WTC11 (cell line): ENCODE data around the gene STOX2. TPM values are rescaled to one million over a fixed set of nuclear protein-coding genes. Genes with fewer than 3 reads are reported as not detected.

Source experiments
- ATAC-seq: fragments of 200-7000 bp; cut with Tn5 transposase; 2 replicates; pipeline ENCODE4 v1.10.0; 2021; ENCODE audit warnings: mild to moderate bottlenecking, moderate library complexity
- CTCF ChIA-PET: fragments of 300-600 bp; sonication (Branson Sonifier 250); formaldehyde crosslinking; loops from one replicate; lab custom pipeline; 2021; ENCODE audit warnings: antibody characterized with exemption; lab: Charles Lee
- POLR2A ChIA-PET: fragments of 350-600 bp; sonication (Branson Sonifier 250); formaldehyde crosslinking; loops from one replicate; lab custom pipeline; 2021; ENCODE audit warnings: antibody characterized with exemption; lab: Charles Lee
- DNase-seq: peaks from one replicate; pipeline ENCODE4 v3.0.0; 2021; ENCODE audit warnings: low spot score
- H3K27ac Mint-ChIP-seq: 2 replicates; pipeline ENCODE4 v1.8.0; 2021; ENCODE audit warnings: mixed read lengths
- H3K27me3 Mint-ChIP-seq: 2 replicates; pipeline ENCODE4 v1.8.0; 2021; ENCODE audit warnings: low read depth, mild to moderate bottlenecking, moderate library complexity, mixed read lengths
- H3K36me3 Mint-ChIP-seq: 2 replicates; pipeline ENCODE4 v1.8.0; 2021; ENCODE audit warnings: mixed read lengths
- H3K4me1 Mint-ChIP-seq: 2 replicates; pipeline ENCODE4 v1.8.0; 2022; ENCODE audit warnings: mixed read lengths
- H3K4me3 Mint-ChIP-seq: 2 replicates; pipeline ENCODE4 v1.8.0; 2021; ENCODE audit warnings: mild to moderate bottlenecking, moderate library complexity, mixed read lengths
- H3K9me3 Mint-ChIP-seq: 2 replicates; pipeline ENCODE4 v1.8.0; 2021; ENCODE audit warnings: mixed read lengths
- AFF4 ChIP-seq: sonication (generic); formaldehyde crosslinking; IDR thresholded peaks from 2 replicates; pipeline ENCODE4 v1.8.1; 2023; ENCODE audit warnings: mild to moderate bottlenecking, missing genetic modification reagents, borderline replicate concordance
- ARID4B ChIP-seq: sonication (generic); formaldehyde crosslinking; IDR thresholded peaks from 2 replicates; pipeline ENCODE4 v1.8.0; 2023; ENCODE audit warnings: missing genetic modification reagents, mild to moderate bottlenecking, borderline replicate concordance
- E2F4 ChIP-seq: sonication (generic); formaldehyde crosslinking; IDR thresholded peaks from 2 replicates; pipeline ENCODE4 v1.8.1; 2022; ENCODE audit warnings: low read depth, mild to moderate bottlenecking, moderate library complexity, missing genetic modification reagents, borderline replicate concordance
- ETV6 ChIP-seq: sonication (generic); formaldehyde crosslinking; IDR thresholded peaks from 2 replicates; pipeline ENCODE4 v1.8.1; 2022; ENCODE audit warnings: mild to moderate bottlenecking, missing genetic modification reagents
- GRHL2 ChIP-seq: fragments of 250-450 bp; sonication (Bioruptor Pico); IDR thresholded peaks from 2 replicates; pipeline ENCODE4 v1.8.0; 2022; ENCODE audit warnings: mild to moderate bottlenecking, moderate library complexity; ENCODE audit not compliant: insufficient replicate concordance, severe bottlenecking
- MLX ChIP-seq: sonication (generic); formaldehyde crosslinking; IDR thresholded peaks from 2 replicates; pipeline ENCODE4 v1.8.1; 2023; ENCODE audit warnings: mild to moderate bottlenecking, missing genetic modification reagents, moderate library complexity
- MYBL2 ChIP-seq: sonication (generic); formaldehyde crosslinking; IDR thresholded peaks from 2 replicates; pipeline ENCODE4 v1.8.1; 2023; ENCODE audit warnings: mild to moderate bottlenecking, moderate library complexity, missing genetic modification reagents
- NFE2L1 ChIP-seq: sonication (generic); formaldehyde crosslinking; IDR thresholded peaks from 2 replicates; pipeline ENCODE4 v1.8.1; 2023; ENCODE audit warnings: missing genetic modification reagents
- NR1H2 ChIP-seq: sonication (generic); formaldehyde crosslinking; IDR thresholded peaks from 2 replicates; pipeline ENCODE4 v1.9.0; 2021; ENCODE audit warnings: mild to moderate bottlenecking, moderate library complexity, missing genetic modification reagents
- PRRX2 ChIP-seq: fragments of 250-450 bp; sonication (Bioruptor Pico); IDR thresholded peaks from 2 replicates; pipeline ENCODE4 v1.8.0; 2021; ENCODE audit warnings: mild to moderate bottlenecking
- SOX15 ChIP-seq: fragments of 250-450 bp; sonication (Bioruptor Pico); IDR thresholded peaks from 2 replicates; pipeline ENCODE4 v1.9.0; 2021; ENCODE audit warnings: mild to moderate bottlenecking
- TEAD1 ChIP-seq: sonication (generic); formaldehyde crosslinking; IDR thresholded peaks from 2 replicates; pipeline ENCODE4 v1.8.0; 2022; ENCODE audit warnings: mild to moderate bottlenecking, missing genetic modification reagents
- ZNF263 ChIP-seq: sonication (generic); formaldehyde crosslinking; IDR thresholded peaks from 2 replicates; pipeline ENCODE4 v1.8.1; 2022; ENCODE audit warnings: low read depth, mild to moderate bottlenecking, moderate library complexity, missing genetic modification reagents
- ZNF317 ChIP-seq: sonication (generic); formaldehyde crosslinking; IDR thresholded peaks from 2 replicates; pipeline ENCODE4 v1.8.1; 2023; ENCODE audit warnings: low read depth, mild to moderate bottlenecking, moderate library complexity, missing genetic modification reagents, borderline replicate concordance
- ZNF532 ChIP-seq: fragments of 250-450 bp; sonication (Bioruptor Pico); IDR thresholded peaks from 2 replicates; pipeline ENCODE4 v1.9.0; 2021; ENCODE audit warnings: mild to moderate bottlenecking, borderline replicate concordance
- ZSCAN18 ChIP-seq: fragments of 250-450 bp; sonication (Bioruptor Pico); IDR thresholded peaks from 2 replicates; pipeline ENCODE4 v2.1.2; 2022; ENCODE audit warnings: mild to moderate bottlenecking, moderate library complexity
- total RNA-seq: library from RNA; stranded (reverse); gene quantifications from 3 replicates; pipeline ENCODE4 v1.2.3, GENCODE V29; 2021
- TF ChIP-seq, protein P1 (sequence below): fragments of 200-600 bp; IDR thresholded peaks from 2 replicates; pipeline ENCODE4 v1.8.0; 2022; ENCODE audit warnings: antibody characterized with exemption

Gene STOX2
- total RNA-seq, 1 experiment from 2014 or later, result 31.6 TPM

- TF ChIP-seq AFF4 (CRISPR knock-in tag) (no peak), NR1H2 (CRISPR knock-in tag) (no peak), ZNF317 (CRISPR knock-in tag) (no peak)
- TF ChIP-seq, protein P1, sequence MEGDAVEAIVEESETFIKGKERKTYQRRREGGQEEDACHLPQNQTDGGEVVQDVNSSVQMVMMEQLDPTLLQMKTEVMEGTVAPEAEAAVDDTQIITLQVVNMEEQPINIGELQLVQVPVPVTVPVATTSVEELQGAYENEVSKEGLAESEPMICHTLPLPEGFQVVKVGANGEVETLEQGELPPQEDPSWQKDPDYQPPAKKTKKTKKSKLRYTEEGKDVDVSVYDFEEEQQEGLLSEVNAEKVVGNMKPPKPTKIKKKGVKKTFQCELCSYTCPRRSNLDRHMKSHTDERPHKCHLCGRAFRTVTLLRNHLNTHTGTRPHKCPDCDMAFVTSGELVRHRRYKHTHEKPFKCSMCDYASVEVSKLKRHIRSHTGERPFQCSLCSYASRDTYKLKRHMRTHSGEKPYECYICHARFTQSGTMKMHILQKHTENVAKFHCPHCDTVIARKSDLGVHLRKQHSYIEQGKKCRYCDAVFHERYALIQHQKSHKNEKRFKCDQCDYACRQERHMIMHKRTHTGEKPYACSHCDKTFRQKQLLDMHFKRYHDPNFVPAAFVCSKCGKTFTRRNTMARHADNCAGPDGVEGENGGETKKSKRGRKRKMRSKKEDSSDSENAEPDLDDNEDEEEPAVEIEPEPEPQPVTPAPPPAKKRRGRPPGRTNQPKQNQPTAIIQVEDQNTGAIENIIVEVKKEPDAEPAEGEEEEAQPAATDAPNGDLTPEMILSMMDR, result no peak
Observed at GRCh38 chr4:183968502-183968901, 63.4 kb downstream of the STOX2 start (continued).

GRCh38 chr4:183968931-183969330 is 63.8 kb downstream of the STOX2 start:
- ChIA-PET POLR2A (interaction anchor here (0.7 kb wide), 1 partner anchor 84 kb away, joined by 3 read pairs; no protein-coding TSS in a partner anchor), CTCF (no interaction called here)
- peaks cover 9% of the 10 kb centered on the region for H3K9me3 Mint-ChIP-seq
- peaks cover 14% of the 10 kb centered on the region for H3K36me3 Mint-ChIP-seq
- DNase-seq (no peak), ATAC-seq (no peak)
- no peak overlapping the region for H3K27ac Mint-ChIP-seq
- no peaks in the 10 kb centered on the region for H3K27me3 Mint-ChIP-seq
- peaks cover 56% of the 10 kb centered on the region for H3K4me1 Mint-ChIP-seq
- no peak overlapping the region for H3K4me3 Mint-ChIP-seq
- TF ChIP-seq NFE2L1 (CRISPR knock-in tag), result no peak
- TF ChIP-seq ZNF263 (CRISPR knock-in tag), result no peak
- no peak for TF ChIP-seq MYBL2
- TF ChIP-seq ZNF532 (CRISPR knock-in tag), result no peak
- TF ChIP-seq ETV6 (CRISPR knock-in tag), result no peak
- TF ChIP-seq ARID4B (CRISPR knock-in tag), result no peak
- TF ChIP-seq MLX (CRISPR knock-in tag), result no peak
- no peak for TF ChIP-seq SOX15 (CRISPR knock-in tag)
- no peak for TF ChIP-seq E2F4 (CRISPR knock-in tag)
- TF ChIP-seq ZSCAN18, result no peak
- TF ChIP-seq TEAD1 (CRISPR knock-in tag), result no peak
- no peak for TF ChIP-seq GRHL2
- no peak for TF ChIP-seq PRRX2 (CRISPR knock-in tag)
